ENCODE measurements around the gene RNF217.

Gene RNF217

DNA sequence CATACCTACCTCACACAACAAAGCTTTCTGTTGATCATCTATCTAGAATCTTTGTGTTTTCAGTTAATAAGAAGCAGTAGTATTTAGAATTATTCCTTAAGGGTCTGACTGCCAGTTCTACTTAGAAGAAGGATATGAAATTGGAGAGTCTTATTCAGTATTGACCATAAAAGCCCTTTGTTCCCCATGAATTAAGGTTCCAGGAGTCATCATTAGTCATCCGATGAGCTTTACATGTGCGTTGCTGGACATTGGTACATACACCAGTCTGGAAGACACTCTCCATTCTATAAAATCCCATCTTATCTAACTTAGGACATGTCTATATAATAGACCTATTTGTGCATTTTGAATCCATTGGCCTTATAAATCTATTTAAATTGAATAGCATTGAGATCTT lies 34.4 kb upstream of the RNF217 start:
- in situ Hi-C loops (cut with HindIII; ENCODE audit: low sequenced_read_pairs) = no loop called here
- DNase-seq (ENCODE audit: low read depth, low spot score) = peak; percentile 75
- no peak overlapping the region for H3K4me3 ChIP-seq (ENCODE audit: low read depth, low read length)
- TF ChIP-seq CTCF (IDR thresholded peaks at IDR 0.05; ENCODE audit: low read depth, low read length) = no peak

- TF ChIP-seq CTCF (IDR thresholded peaks at IDR 0.05; ENCODE audit: low read depth, low read length) = no peak
- in situ Hi-C loops (cut with HindIII; ENCODE audit: low sequenced_read_pairs) = no loop called here
- peak; percentile 20 for DNase-seq (ENCODE audit: low read depth, low spot score)
- H3K4me3 ChIP-seq (ENCODE audit: low read depth, low read length) = no peak overlapping the region
Measured at GRCh38 chr6:124928851-124929250, 33.4 kb upstream of the RNF217 start.

DNA sequence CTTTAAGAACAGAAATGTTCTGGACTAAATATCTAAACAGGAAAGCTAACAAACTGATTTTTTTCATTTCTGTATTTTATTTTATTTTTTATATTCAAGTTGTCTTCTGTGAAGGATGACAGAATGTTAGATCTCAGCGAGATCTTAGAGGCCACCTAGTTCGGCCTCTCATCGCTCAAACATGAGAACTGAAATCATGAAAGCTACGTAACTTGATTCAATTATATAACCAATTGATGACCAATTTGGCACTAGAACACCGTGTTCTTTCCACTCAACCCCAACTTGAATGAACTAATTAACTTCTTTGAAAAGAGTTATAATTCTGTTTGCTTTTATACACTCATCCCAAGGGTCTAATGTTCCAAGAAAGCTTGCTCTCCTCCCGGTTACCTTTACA lies 24.6 kb upstream of the RNF217 start:
- H3K4me3 ChIP-seq (ENCODE audit: low read depth, low read length) = no peak overlapping the region
- no peak for DNase-seq (ENCODE audit: low read depth, low spot score)
- TF ChIP-seq CTCF (IDR thresholded peaks at IDR 0.05; ENCODE audit: low read depth, low read length) = no peak
- in situ Hi-C loops (cut with HindIII; ENCODE audit: low sequenced_read_pairs) = no loop called here

DNA sequence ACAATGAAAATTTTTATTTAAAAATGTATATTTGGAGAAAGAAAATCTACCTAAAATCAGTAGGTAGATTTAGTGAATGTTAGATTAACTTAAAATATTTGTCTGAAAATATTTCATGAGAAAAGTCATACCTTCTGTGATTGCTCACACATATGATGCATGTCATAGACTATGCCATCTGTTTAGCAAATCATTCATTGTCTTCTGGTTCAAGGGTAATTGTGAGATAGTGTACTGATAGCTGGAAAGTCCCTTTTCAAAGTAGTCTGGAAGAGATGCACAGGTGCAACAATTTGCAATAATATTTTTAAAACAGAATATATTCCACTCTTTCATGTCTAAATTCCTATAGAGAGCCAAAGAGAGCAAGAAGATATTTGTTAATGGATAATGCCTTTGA lies 21.0 kb upstream of the RNF217 start:
- in situ Hi-C loops (cut with HindIII; ENCODE audit: low sequenced_read_pairs) = no loop called here
- H3K4me3 ChIP-seq (ENCODE audit: low read depth, low read length) = no peak overlapping the region
- no peak for TF ChIP-seq CTCF (IDR thresholded peaks at IDR 0.05; ENCODE audit: low read depth, low read length)
- no peak for DNase-seq (ENCODE audit: low read depth, low spot score)

GRCh38 chr6:124943658-124944057 lies 18.6 kb upstream of the RNF217 start:
- no peak overlapping the region for H3K4me3 ChIP-seq (ENCODE audit: low read depth, low read length)
- in situ Hi-C loops (cut with HindIII; ENCODE audit: low sequenced_read_pairs) = no loop called here
- TF ChIP-seq CTCF (IDR thresholded peaks at IDR 0.05; ENCODE audit: low read depth, low read length) = no peak
- no peak for DNase-seq (ENCODE audit: low read depth, low spot score)

GRCh38 chr6:124947971-124948451 lies 14.2 kb upstream of the RNF217 start:
- no peak for TF ChIP-seq CTCF (IDR thresholded peaks at IDR 0.05; ENCODE audit: low read depth, low read length)
- peak; percentile 13 for DNase-seq (ENCODE audit: low read depth, low spot score)
- in situ Hi-C loops (cut with HindIII; ENCODE audit: low sequenced_read_pairs) = no loop called here

DNA sequence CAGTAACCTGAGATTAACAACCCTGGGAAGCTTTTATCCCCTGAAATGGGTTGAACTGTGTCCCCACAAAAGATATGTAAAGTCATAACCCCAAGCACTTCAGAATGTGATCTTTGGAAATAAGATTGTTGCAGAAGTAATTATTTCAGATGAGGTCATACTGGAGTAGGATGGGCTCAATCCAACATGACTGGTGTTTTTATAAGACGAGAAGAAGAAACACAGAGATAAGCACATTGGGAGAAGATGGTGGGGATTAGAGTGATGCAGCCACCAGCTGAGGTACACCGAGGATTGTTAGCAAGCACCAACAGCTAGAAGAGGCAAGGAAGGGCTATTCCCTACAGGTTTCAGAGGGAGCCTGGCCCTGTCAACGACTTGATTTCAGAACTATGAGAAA lies 12.5 kb upstream of the RNF217 start:
- no peak for DNase-seq (ENCODE audit: low read depth, low spot score)
- in situ Hi-C loops (cut with HindIII; ENCODE audit: low sequenced_read_pairs) = no loop called here
- no peak for TF ChIP-seq CTCF (IDR thresholded peaks at IDR 0.05; ENCODE audit: low read depth, low read length)
- H3K4me3 ChIP-seq (ENCODE audit: low read depth, low read length) = no peak overlapping the region

More at GRCh38 chr6:124947971-124948451, 14.2 kb upstream of the RNF217 start:
- H3K4me3 ChIP-seq (ENCODE audit: low read depth, low read length) = no peak overlapping the region
